Left forelimb (tissue), 1 donor: Measurements from ENCODE around the gene USP26.
"Not testable (repeated sequence)": the region's sequence is repeated elsewhere in the genome, so short reads cannot be mapped to it uniquely, and the experiment has no call there.

Source experiments
- DNase-seq: peaks from one replicate; pipeline ENCODE4 v3.0.0-alpha.2; 2018; ENCODE audit warnings: low spot score

USP26 gene

DNA sequence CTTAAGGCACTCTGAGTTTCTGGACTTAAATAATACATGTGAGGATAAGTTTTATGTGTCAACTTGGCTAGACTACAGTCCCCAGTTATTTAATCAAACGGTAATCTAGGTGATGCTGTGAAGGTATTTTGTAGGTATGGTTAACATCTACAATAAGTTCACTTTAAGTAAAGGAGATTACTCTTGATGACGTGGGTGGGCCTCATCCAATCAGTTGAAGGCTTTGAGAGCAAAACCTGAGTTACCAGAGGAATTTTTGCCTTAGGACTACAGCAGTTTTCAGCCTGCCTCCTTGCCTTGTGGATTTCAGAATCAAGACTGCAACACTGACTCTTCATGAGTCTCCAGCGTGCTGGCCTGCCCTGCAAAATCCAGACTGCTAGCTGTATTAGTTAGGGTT lies 78.7 kb downstream of the USP26 start:
- no peak for DNase-seq

DNA sequence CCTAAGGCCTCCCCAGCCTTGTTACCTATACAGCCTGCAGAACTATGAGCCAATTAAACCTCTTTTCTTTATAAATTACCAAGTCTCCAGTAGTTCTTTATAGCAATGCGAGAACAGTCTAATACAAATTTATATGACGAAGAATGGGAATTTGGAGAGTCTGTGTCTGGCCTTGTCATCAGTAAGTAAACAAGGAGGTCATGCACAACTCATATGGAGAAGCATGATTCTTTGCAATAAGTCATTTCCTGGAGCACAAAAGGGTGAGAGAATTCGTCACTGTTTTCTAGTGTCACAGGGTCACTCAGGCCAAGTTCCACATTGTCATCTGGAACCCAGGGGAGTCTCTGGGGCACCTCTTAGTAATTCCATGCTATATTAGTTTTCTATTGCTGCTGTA lies 89.5 kb downstream of the USP26 start:
- DNase-seq, result no peak

DNA sequence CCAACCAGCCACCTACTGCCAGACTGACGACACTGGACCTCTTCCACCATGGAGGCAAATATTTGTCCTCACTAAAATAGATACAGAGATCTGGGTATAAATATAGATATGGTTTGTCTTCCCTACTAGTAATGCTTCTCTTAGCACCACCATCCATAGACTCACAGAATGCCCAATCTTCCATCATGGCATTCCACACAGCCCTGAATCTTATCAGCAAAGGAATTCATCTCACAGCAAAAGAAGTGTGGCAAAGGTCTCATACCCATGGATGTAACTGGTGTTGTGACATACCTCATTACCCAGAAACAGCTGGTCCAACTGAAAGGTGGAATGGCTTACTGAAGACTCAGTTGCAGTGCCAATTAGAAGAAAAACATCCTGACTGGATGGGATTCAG lies 91.3 kb downstream of the USP26 start:
- no peak for DNase-seq

DNA sequence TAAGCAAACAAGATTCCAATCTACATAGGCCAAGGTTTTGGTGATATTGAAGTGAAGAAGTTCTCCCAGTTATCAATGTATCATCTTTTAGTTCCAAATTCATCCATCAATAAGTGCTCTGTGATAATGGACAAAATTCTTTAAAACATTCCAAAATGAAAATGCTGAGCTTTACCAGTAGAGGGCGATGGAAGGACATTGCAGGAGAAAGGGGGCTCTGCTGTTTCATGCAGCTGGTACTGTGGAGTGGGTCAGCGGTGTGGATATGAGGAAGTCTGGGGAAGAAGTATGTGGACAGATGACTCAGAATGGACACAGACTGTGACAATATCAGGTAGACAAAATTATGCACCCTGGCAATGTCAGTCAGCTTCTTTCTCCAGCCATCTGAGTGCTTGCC lies 91.9 kb downstream of the USP26 start:
- no peak for DNase-seq

DNA sequence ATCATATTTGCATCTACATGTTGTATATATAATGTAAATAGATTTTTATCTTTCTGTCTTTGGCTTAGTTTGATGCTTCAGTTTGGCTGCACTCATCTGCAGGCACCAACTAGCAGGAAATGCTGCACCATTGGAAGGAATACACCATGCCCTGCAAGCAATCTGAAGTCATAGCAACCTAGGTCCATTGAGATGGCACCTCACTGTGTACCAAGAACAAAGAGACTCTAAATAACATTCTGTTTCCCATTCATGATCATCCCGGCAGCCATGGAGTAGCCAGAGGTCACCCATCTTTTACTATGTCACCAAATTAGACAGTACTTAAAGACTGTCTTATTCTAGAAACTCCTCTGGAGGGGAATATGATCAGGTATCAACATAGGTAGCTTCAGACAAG lies 97.7 kb downstream of the USP26 start:
- no peak for DNase-seq

DNA sequence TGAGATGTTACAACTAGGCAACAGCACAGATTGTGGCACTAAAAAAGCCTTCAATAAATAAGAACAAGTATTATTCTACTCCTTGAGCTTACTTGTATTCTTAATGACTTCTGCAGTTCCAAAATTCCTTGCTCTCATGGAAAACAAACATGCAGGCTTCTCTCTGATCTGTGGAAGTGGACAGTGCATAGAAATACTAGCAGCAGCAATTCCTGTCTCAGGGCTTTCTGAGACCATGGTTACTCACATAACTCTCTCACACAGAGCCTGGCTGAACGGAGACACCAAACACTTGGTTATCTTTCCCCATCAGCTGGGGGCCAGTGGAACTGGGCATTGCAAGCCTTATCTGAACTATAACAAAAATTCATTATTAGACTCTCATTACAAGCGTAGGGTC lies 106.1 kb downstream of the USP26 start:
- no peak for DNase-seq

DNA sequence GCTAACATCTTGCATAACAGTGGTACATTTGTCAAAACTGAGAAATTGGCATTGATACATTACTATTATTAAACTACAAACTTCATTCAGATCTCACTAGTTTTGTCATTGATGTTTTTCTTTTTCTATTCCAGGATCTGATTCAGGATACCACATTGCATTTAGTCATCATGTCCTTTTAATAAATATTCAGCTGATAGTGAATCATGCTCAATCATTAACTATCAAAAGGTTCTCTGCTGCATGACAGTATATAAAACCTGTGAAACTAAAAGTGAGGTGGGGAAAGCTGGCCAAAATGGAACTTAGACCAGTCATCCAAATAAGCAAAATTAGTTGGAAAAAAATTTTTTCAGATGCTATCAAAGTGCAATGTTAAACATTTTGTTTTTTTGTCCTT lies 110.4 kb downstream of the USP26 start:
- DNase-seq, result no peak

DNA sequence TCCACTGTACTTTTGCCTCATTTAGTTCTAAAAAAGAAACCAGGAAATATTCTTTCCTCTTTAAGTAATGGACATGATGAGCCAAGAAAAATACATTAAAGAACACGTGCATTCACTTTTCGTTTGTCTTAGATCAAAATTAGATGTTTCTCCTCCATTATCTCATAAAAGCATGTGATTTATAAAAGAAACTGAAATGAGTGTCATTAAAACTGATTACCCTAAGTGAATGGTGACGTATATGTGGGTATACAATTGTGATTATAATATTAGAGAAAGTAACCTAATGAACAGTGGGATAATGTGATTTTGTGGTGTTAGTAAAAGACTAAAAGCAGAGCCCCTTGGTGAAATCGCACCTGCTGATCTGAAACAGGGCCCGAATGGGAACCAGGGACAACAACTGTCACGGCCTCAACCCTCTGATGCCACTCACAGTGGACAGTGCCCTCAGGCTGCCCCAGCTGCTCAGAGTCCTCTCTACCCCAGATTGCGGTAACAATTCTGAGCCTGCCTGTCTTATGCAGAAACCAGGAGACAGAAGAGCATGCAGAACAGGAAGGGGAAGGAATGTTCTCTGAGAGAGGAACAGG lies 112.8 kb downstream of the USP26 start:
- DNase-seq, result no peak

DNA sequence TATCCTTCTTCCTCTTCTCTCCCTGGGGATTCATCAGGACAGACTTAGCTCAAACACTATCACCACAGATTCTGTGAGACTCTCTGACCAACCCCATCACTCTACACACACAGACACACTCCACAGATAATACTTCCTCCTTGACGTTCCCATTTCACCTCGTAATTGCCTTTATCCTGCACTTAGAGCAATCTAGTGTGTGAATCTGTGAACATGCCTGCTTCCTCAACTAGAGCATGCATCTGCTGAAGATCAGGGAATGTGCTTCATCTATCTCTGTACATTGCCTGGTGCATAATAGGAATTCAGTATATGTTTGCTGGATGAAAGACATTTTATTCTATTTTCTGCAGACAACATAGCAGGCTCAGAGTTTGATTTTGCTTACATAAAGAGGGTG lies 113.4 kb downstream of the USP26 start:
- no peak for DNase-seq

DNA sequence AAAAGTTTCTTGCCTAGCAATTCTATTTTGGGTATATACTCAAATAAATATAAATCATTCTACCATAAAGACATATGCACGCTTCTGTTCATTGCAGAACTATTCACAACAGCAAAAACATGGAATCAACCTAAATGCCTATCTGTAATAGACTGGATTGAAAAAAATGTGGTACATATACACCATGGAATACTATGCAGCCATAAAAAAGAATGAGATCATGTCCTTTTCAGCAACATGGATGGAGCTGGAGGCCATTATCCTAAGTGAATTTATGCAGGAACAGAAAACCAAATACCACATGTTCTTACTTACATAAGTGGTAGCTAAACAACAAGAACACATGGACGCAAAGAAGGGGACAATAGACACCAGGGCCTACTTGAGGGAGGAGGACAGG lies 116.9 kb downstream of the USP26 start:
- not testable (repeated sequence) for DNase-seq
